GM19193 (cell line): ENCODE results near the gene ACAD8.

Experiments used
- POLR2A ChIP-seq: IDR thresholded peaks from 4 replicates; pipeline ENCODE4 v1.6.1; 2011; ENCODE audit not compliant: insufficient read depth, insufficient read length; ENCODE audit errors: extremely low read depth

ACAD8 gene

DNA sequence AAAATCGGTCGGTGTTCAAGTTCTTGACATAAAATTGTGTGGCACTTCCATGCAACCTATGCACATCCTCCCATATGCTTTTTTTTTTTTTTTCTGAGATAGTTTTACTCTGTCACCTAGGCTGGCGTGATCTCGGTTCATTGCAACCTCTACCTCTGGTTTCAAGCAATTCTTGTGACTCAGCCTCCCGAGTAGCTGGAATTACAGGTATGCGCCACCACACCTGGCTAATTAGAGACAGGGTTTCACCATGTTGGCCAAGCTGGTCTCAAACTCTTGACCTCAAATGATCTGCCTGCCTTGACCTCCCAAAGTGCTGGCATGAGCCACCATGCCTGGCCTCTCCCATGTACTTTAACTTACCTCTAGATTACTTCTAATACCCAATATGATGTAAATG lies 37.8 kb downstream of the ACAD8 start:
- TF ChIP-seq POLR2A, result no peak

DNA sequence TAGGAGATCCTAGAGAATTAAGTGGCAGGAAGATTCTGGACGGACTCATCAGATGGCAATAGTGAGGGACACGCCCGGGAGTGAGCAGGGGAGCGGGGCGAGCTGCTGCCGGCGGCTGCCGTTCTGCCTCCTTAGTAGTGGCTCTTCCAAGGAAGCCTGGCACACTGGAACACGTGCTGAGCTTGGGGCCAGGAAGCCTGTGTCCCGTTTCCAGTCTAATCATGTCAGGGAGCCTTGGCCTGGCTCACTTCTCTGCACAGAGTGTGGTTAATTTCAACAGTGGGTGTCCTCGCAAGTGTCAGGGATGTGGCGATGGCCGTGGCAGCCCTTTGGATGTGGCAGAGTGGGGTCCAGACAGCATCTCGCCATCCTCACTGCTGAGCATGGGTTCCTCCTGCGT lies 39.3 kb downstream of the ACAD8 start:
- no peak for TF ChIP-seq POLR2A

DNA sequence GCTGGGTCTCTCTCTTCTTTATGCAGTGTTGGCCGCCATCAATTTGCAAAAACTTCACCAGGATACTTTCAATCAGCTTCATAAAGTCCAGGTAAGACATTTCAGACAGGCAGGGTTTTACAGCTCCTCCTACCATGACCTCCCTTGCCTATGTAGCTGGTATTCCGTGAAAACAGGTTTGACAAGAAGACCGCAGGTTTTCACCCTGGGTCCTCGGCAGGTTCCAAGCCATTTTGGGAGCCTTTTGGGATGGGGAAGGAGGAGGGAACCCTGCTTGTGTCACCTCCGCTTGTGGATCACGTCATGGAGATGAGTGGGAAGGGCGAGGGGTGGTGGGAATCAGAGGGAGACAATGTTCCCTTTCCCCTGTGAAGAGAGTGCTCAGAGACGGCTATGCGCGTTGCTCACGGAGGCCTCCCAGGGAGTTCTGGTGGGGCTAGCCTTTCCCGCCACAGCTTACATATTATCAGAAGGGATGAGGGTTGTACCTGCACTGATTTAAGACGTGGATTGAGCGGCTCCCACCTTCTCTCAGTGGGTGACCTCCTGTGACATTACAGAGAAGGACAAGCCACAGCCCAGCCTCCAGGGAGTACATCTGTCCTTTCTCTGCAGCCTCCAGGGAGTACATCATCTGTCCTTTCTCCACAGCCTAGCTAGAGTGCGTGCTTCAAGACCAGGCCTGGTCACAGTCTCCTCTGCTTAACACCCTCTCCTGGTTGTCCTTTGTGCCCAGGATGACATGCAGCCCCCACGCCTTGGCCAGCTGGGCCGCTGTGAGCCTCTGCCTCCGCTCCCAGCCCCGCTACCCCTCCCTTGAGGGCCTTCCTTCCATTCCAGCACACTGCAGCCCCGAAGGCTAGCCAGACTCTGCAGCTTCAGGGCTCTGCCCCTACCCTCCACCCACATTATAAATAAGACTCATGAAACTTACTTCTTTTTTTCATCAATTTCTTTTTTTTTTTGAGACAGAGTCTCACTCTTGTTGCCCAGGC lies 40.0 kb downstream of the ACAD8 start:
- TF ChIP-seq POLR2A, result no peak

DNA sequence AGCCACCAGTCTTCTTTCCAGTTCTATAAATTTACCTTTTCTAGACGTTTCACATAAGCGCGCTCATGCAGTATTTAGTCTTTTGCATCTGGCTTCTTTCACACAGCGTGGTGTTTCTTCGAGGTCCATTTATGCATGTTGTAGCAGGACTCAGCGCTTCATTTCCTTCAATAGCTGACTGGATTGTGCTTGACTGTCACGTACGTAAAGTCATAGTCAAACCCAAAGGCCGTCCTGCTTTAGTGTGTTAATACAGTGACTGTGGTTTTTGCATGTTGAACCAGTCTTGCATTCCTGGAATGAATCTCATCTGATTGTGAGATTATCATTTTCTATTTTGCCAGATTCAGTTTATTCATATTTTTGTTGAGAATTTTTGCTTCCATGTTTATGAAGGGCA lies 41.3 kb downstream of the ACAD8 start:
- TF ChIP-seq POLR2A, result no peak

DNA sequence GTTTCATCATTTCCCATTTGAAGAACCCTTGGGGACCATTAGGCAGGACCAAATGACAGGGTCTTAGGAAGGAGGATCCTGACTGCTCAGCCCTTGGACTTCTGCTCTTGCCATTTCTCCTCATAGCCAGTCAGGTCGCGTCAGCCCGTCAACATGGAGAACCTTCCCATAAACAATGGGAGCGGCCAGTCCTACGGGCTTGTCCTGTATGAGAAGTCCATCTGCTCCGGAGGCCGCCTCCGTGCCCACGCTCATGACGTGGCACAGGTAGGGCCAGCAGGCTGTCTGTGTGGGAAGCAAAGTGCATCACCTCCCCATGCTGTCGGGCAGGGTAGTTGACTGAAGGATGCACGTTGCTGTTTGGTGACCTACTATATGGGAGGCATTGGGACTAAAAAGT lies 58.9 kb downstream of the ACAD8 start:
- no peak for TF ChIP-seq POLR2A

DNA sequence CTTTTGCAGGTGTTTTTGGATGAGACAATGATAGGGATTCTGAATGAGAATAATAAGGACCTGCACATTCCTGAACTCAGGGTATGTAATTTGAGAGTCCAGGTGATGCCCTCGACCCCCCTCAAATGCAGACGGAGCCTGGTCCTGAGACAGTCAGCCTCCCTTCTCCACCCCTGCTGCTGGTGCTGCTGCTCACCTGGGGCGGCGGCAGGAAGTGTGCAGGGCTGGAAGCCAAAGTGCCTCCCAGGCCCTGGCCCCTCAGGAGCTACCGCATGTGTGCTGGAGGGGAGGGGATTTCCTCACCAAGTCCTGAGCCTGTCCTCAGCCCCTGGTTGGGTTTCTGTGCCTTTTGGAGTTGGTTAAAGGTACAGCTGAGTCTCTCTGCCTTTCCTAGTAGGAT lies 59.4 kb downstream of the ACAD8 start:
- TF ChIP-seq POLR2A, result no peak

DNA sequence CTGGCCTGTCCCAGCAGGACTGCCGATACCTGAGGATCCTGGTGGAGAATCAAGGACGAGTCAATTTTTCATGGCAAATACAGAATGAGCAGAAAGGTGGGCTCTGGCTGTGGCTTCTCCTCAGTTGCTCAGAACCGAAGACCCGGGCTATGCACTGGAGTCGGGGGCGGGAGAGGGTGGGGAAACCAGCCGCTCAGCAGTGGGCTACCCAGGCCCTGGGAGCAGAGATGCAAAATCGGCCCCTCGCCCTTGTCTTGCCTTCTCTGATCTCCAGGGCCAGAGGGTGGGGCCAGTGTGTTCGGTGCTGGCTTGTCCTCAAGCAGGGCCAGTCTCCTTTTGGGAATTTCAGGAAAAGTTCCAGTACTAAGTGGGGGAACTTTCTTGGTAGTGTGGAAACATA lies 60.0 kb downstream of the ACAD8 start:
- no peak for TF ChIP-seq POLR2A

DNA sequence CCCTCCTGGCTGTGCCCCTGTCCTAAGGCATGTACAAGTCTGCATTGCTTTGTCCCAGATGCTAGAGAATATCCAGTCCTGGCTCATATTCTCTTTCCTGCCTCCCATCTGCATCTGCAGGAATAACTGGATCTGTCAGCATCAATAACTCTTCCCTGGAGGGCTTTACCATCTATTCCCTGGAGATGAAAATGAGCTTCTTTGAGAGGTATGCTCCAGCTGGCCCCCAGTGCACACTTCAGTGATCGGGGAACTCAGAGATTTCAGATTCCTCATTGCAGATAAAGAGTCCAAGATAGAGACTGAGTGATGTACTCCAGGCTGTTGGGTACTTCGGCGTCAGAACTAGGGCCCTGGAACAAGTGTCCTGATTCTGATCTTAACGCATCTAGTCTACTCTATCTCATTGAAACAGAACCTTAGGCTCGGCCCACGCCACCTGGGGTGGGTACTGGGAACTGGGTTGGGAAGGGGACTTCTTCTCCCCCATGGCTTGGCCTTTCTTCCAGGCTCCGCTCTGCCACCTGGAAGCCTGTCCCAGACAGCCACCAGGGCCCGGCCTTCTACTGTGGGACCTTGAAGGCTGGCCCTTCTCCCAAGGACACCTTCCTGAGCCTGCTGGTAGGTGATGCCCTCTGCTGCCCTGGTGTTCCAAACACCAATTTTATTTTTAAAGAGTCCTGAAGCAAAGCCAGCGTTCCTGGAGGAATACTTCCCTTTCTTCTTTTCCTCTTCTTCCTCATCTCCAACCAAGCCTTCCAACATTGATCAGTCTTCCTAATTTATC lies 60.6 kb downstream of the ACAD8 start:
- TF ChIP-seq POLR2A, result no peak
